Effector memory CD4-positive, alpha-beta T cell (primary cell): ENCODE measurements around the gene ACOXL.

Source experiments
- DNase-seq, 3 donors: peaks; one replicate each; pipeline ENCODE4 v3.0.0-alpha.2; 2020
- H3K27ac ChIP-seq: 2 replicates; pipeline ENCODE4 v1.7.0; 2013; ENCODE audit warnings: mild to moderate bottlenecking, low read length, moderate library complexity; ENCODE audit not compliant: insufficient read depth, poor library complexity, severe bottlenecking
- H3K27me3 ChIP-seq: replicated peaks from 2 replicates; pipeline ENCODE4 v1.7.0; 2013; ENCODE audit warnings: mild to moderate bottlenecking, low read length; ENCODE audit not compliant: insufficient read depth, control insufficient read depth, poor library complexity, severe bottlenecking
- H3K36me3 ChIP-seq: 2 replicates; pipeline ENCODE4 v1.7.0; 2013; ENCODE audit warnings: mild to moderate bottlenecking, low read length, moderate library complexity; ENCODE audit not compliant: control insufficient read depth, insufficient read depth
- H3K4me1 ChIP-seq: 2 replicates; pipeline ENCODE4 v1.7.0; 2013; ENCODE audit warnings: low read length, mild to moderate bottlenecking; ENCODE audit not compliant: control insufficient read depth, insufficient read depth, poor library complexity, severe bottlenecking
- H3K4me3 ChIP-seq: 2 replicates; pipeline ENCODE4 v1.7.0; 2013; ENCODE audit warnings: low read length, low read depth, mild to moderate bottlenecking; ENCODE audit not compliant: insufficient read depth, poor library complexity, severe bottlenecking
- H3K9me3 ChIP-seq: 2 replicates; pipeline ENCODE4 v1.7.0; 2013; ENCODE audit warnings: mild to moderate bottlenecking, low read length, moderate library complexity; ENCODE audit not compliant: control insufficient read depth

Gene ACOXL

DNA sequence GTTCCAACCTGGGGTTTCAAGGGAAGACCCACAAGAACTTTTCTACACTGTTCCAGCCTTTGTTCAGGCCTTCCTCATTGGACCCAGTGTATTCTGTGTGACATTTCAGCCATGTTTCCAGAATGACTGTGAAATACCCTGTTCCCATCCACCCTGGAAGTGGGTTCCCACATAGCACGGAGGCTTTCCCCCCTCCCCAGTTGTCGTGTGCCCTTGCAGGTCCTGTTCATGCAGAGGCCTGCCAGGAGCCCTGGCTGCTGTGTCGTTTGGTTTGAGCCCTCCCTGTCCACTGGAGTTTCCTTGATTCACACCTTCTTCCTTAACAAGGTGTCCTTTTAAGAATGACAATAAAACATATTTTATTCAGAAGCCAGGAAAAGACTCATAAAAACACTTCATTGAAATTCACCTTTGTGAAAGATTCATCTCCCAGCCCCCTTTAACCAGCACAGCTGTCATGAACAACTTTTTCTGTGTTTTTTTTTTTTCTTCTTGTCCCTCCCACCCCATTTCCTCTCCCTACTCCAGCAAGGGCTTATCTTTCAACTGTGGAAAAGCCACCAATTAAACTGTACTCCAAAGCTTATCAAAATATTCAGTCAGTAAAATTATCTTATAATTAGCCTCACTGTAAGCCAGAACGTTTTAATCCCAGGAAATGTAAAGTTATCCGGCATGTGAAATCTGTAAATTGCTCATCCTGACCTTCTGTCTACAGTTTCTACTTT lies 106.4 kb downstream of the ACOXL start:
- no peak for DNase-seq
- H3K4me3 ChIP-seq, result no peak overlapping the region
- H3K4me1 ChIP-seq, result no peaks in the 10 kb centered on the region
- H3K27me3 ChIP-seq, result no peaks in the 10 kb centered on the region
- no peaks in the 10 kb centered on the region for H3K9me3 ChIP-seq
- no peaks in the 10 kb centered on the region for H3K36me3 ChIP-seq
- no peak overlapping the region for H3K27ac ChIP-seq

DNA sequence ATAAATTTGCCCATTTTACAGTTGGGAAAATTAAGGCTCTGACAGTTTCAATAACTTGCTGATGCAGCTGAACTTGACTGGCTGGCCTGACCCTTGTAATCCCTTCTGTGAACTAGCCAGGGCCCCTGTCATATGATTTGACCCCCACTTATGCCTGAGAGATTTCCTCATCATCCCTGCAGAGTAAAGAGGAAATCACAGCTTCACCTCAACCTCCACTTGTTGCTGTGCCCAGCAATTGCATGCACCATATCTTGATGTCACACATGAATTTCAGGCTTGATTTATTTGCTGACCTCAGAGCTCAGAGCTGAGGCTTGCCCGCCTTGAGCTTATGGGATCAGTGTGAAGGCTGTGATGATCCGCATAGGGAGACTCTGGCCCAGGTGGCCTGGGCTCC lies 108.1 kb downstream of the ACOXL start:
- no peaks in the 10 kb centered on the region for H3K9me3 ChIP-seq
- H3K4me1 ChIP-seq, result no peaks in the 10 kb centered on the region
- no peak overlapping the region for H3K4me3 ChIP-seq
- H3K36me3 ChIP-seq, result no peaks in the 10 kb centered on the region
- no peaks in the 10 kb centered on the region for H3K27me3 ChIP-seq
- no peak overlapping the region for H3K27ac ChIP-seq
- DNase-seq, result no peak

DNA sequence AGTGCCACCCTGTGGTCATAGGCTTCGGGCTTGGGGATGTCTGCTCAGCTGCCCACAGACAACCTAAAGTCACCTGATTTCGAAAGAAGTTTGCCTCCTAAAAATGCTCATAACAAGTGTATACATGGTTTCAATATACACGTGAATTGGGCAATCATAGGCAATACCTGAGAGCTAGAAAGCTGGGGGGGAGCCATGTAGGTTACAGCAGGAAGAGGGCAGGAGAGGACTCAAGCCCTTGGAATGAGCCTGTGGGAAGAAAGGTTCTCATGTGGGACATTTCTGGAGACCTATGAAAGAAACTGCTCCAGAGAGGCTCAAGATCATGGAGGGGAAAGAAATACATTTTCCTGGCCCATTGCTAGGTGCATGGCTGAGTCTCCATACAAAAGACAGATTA lies 109.7 kb downstream of the ACOXL start:
- peaks cover 8% of the 10 kb centered on the region for H3K4me1 ChIP-seq
- no peaks in the 10 kb centered on the region for H3K36me3 ChIP-seq
- no peak for DNase-seq
- no peak overlapping the region for H3K27ac ChIP-seq
- no peaks in the 10 kb centered on the region for H3K27me3 ChIP-seq
- H3K9me3 ChIP-seq, result no peaks in the 10 kb centered on the region
- no peak overlapping the region for H3K4me3 ChIP-seq

DNA sequence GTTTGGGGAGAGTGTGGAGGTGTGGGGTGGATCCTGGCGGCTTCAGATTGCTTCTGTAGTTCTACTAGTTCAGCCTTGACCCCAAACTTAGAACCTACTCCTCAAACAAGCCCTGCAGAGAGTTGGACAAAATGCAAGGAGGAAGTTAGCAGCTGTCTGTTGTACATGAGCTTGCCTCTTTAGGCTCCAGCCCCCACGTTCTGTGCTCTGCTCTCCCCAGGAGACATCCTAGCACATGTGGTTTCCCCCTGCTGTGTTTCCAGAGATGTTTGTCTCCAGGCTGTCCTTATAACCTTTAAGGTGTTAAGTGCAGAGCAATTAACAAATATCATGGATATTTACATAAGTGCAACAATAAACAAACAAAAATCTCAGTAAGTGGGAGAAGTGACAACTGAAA lies 111.1 kb downstream of the ACOXL start:
- no peak for DNase-seq
- H3K4me1 ChIP-seq, result peaks cover 14% of the 10 kb centered on the region
- H3K4me3 ChIP-seq, result no peak overlapping the region
- H3K27me3 ChIP-seq, result no peaks in the 10 kb centered on the region
- no peaks in the 10 kb centered on the region for H3K9me3 ChIP-seq
- H3K27ac ChIP-seq, result no peak overlapping the region
- no peaks in the 10 kb centered on the region for H3K36me3 ChIP-seq

DNA sequence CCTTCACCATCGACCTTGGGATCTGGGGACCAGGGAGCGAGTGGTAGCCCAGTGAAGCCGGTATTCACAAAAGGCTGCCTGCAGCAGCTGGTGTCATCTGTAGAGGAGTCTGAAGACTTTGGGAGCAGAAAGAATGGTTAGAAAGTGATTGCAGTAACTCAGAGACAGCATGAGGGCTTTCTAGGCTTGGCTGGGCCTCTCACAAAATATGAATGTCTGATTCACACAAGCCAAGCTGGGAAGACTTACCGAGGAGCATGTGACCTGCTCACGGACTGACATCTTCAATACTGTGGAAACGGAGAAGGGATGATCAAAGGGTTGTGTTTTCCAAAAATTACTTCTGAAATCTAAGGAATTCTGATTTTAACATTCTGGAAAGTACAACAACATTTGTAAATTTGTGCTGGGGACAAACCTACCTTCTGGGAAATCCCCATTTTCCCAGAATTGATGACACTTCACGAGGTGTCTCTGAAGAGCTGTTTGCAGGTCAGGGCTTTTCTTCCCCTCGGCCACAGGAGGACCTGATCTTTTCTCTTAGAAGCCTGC lies 111.7 kb downstream of the ACOXL start:
- Histone ChIP-seq H3K4me3 (no peak overlapping the region), H3K27me3 (no peaks in the 10 kb centered on the region), H3K4me1 (peaks cover 14% of the 10 kb centered on the region), H3K9me3 (no peaks in the 10 kb centered on the region), H3K27ac (no peak overlapping the region), H3K36me3 (no peaks in the 10 kb centered on the region)
- DNase-seq, result no peak

DNA sequence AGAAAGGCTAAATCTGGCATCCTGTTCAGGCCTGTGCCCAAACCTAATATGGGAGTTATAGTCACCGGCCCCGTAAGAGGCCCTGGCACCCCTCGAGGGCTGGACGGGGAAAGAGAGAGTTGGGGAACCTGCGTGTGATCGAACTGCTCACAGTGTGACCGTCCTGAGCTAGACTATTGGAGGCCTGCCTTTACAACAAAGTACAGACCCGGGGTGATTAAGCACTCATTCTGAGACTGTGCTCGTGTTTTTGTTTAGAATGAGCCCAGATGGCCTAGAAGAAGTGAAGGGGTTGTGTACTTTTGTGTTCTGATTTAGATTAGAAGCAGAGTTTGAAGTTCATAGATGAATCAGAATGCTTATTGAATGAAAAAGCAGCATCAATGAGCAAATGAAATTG lies 115.3 kb downstream of the ACOXL start:
- Histone ChIP-seq H3K9me3 (no peaks in the 10 kb centered on the region), H3K36me3 (no peaks in the 10 kb centered on the region), H3K27ac (no peak overlapping the region), H3K27me3 (no peaks in the 10 kb centered on the region), H3K4me3 (no peak overlapping the region), H3K4me1 (peaks cover 23% of the 10 kb centered on the region)
- DNase-seq, result no peak

DNA sequence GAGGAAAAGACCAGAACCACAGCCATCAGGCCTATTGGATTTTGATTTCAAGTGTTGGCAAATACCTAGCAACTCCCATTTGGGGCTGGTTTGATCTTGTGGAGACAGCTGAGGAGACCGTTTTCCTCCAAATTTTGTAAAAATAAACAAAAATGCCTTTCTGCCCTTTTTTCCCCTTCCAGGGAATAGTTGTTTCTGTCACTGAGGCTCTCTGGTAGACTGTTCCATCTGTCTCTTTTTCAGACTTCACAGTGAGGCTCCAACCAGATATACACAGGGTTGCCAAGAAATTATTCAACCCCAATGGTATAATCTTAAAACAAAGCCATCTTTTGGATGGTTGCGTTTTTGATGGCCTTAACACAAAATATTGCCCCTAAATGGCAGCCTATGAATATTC lies 115.7 kb downstream of the ACOXL start:
- no peak for DNase-seq
- no peaks in the 10 kb centered on the region for H3K9me3 ChIP-seq
- no peak overlapping the region for H3K27ac ChIP-seq
- no peak overlapping the region for H3K4me3 ChIP-seq
- H3K27me3 ChIP-seq, result no peaks in the 10 kb centered on the region
- no peaks in the 10 kb centered on the region for H3K36me3 ChIP-seq
- peaks cover 27% of the 10 kb centered on the region for H3K4me1 ChIP-seq

DNA sequence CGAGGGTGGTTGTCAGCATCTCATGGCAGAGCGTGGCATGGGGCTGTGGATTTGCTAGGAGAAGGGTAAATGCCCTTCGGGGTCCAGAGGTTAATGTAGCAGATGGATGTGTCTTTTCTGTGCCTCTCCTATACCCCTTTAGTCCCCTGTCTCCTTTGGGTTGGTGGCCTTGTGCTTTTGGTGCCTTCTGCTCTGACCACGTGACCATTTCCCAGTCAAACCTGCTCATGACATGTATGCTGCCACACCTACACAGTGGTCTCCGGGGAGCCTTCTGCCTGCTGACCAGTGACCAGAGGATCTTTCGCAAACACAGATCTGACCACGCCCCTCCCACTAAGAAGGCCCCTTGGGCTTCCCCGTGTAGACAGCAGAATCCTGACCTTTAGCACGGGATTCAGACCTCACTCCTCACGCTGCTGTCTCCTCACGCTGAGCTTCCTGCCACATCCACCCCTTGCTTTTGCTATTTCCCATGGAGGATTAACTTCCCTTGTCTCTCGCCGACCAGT lies 116.2 kb downstream of the ACOXL start:
- no peak for DNase-seq
- no peak overlapping the region for H3K27ac ChIP-seq
- no peak overlapping the region for H3K4me3 ChIP-seq
- H3K27me3 ChIP-seq, result no peaks in the 10 kb centered on the region
- no peaks in the 10 kb centered on the region for H3K36me3 ChIP-seq
- H3K4me1 ChIP-seq, result peaks cover 29% of the 10 kb centered on the region
- no peaks in the 10 kb centered on the region for H3K9me3 ChIP-seq

DNA sequence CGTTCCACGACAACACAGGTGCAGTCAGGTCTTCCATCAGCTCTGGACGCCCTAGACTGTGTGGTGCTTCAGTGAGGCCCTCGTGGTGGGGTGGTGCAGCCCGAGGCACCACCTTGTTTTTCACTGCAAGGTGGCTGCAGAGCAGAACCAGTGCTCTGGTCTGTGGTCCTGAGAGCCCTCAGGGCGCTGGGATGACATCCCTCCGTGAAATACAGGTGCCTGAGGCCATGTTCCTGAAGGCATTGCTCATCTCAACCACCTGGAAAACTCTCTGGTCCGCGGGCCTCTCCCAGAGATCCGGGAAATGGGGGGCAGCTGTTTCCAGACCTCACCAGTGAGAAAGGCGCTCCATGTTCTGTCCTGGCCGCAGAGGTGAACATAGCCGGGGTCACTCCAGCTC lies 119.2 kb downstream of the ACOXL start:
- H3K36me3 ChIP-seq, result no peaks in the 10 kb centered on the region
- DNase-seq, result no peak
- H3K4me1 ChIP-seq, result peaks cover 25% of the 10 kb centered on the region
- no peak overlapping the region for H3K4me3 ChIP-seq
- no peaks in the 10 kb centered on the region for H3K27me3 ChIP-seq
- H3K9me3 ChIP-seq, result no peaks in the 10 kb centered on the region
- H3K27ac ChIP-seq, result no peak overlapping the region

DNA sequence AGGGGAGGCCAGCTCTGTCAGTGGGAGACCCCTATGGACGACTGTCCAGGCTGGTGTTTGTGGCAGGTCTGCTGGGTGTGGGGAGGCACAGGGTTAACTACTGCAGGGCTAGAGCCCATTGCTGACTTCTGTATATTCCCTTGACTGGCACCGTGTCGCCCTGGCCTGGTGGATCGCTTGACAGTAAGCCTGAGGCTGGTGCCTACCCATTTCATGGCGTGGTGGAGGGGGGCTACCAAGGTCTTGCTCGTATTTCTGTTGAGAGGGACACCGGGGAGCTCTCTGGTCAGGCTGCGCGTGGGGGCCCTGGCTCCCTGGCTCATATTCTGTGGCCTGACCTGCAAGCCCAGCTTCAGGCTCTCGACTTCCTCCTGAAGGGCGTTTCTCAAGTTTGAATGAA lies 119.7 kb downstream of the ACOXL start:
- peak overlapping the region; percentile 55 for H3K27ac ChIP-seq
- no peak for DNase-seq
- H3K9me3 ChIP-seq, result no peaks in the 10 kb centered on the region
- H3K36me3 ChIP-seq, result no peaks in the 10 kb centered on the region
- no peak overlapping the region for H3K4me3 ChIP-seq
- no peaks in the 10 kb centered on the region for H3K27me3 ChIP-seq
- peaks cover 21% of the 10 kb centered on the region for H3K4me1 ChIP-seq
